HUES48 (cell line): ENCODE data around the gene ANAPC1.
A peak's percentile ranks its signal among the peaks of the same experiment; 100 is the strongest.

Source experiments
- H3K27ac ChIP-seq: one replicate; pipeline ENCODE4 v1.7.0; 2013; ENCODE audit warnings: low read depth, low read length, inconsistent platforms
- H3K27me3 ChIP-seq: 2 replicates; pipeline ENCODE4 v1.6.1; 2013; ENCODE audit warnings: mild to moderate bottlenecking, low read length; ENCODE audit not compliant: control insufficient read depth, insufficient read depth
- H3K36me3 ChIP-seq: 2 replicates; pipeline ENCODE4 v1.6.1; 2013; ENCODE audit warnings: low read length; ENCODE audit not compliant: control insufficient read depth, insufficient read depth
- H3K4me1 ChIP-seq: 2 replicates; pipeline ENCODE4 v1.6.1; 2013; ENCODE audit warnings: mild to moderate bottlenecking, low read length; ENCODE audit not compliant: control insufficient read depth, insufficient read depth
- H3K4me3 ChIP-seq: 2 replicates; pipeline ENCODE4 v1.5.1; 2013; ENCODE audit warnings: mild to moderate bottlenecking, low read depth, low read length
- H3K9ac ChIP-seq: 2 replicates; pipeline ENCODE4 v1.6.1; 2013; ENCODE audit warnings: mild to moderate bottlenecking, low read depth, low read length, moderate library complexity
- H3K9me3 ChIP-seq: 2 replicates; pipeline ENCODE4 v1.6.1; 2013; ENCODE audit warnings: low read length; ENCODE audit not compliant: control insufficient read depth, insufficient read depth

ANAPC1 gene, protein sequence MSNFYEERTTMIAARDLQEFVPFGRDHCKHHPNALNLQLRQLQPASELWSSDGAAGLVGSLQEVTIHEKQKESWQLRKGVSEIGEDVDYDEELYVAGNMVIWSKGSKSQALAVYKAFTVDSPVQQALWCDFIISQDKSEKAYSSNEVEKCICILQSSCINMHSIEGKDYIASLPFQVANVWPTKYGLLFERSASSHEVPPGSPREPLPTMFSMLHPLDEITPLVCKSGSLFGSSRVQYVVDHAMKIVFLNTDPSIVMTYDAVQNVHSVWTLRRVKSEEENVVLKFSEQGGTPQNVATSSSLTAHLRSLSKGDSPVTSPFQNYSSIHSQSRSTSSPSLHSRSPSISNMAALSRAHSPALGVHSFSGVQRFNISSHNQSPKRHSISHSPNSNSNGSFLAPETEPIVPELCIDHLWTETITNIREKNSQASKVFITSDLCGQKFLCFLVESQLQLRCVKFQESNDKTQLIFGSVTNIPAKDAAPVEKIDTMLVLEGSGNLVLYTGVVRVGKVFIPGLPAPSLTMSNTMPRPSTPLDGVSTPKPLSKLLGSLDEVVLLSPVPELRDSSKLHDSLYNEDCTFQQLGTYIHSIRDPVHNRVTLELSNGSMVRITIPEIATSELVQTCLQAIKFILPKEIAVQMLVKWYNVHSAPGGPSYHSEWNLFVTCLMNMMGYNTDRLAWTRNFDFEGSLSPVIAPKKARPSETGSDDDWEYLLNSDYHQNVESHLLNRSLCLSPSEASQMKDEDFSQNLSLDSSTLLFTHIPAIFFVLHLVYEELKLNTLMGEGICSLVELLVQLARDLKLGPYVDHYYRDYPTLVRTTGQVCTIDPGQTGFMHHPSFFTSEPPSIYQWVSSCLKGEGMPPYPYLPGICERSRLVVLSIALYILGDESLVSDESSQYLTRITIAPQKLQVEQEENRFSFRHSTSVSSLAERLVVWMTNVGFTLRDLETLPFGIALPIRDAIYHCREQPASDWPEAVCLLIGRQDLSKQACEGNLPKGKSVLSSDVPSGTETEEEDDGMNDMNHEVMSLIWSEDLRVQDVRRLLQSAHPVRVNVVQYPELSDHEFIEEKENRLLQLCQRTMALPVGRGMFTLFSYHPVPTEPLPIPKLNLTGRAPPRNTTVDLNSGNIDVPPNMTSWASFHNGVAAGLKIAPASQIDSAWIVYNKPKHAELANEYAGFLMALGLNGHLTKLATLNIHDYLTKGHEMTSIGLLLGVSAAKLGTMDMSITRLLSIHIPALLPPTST (N-terminal part only)

DNA sequence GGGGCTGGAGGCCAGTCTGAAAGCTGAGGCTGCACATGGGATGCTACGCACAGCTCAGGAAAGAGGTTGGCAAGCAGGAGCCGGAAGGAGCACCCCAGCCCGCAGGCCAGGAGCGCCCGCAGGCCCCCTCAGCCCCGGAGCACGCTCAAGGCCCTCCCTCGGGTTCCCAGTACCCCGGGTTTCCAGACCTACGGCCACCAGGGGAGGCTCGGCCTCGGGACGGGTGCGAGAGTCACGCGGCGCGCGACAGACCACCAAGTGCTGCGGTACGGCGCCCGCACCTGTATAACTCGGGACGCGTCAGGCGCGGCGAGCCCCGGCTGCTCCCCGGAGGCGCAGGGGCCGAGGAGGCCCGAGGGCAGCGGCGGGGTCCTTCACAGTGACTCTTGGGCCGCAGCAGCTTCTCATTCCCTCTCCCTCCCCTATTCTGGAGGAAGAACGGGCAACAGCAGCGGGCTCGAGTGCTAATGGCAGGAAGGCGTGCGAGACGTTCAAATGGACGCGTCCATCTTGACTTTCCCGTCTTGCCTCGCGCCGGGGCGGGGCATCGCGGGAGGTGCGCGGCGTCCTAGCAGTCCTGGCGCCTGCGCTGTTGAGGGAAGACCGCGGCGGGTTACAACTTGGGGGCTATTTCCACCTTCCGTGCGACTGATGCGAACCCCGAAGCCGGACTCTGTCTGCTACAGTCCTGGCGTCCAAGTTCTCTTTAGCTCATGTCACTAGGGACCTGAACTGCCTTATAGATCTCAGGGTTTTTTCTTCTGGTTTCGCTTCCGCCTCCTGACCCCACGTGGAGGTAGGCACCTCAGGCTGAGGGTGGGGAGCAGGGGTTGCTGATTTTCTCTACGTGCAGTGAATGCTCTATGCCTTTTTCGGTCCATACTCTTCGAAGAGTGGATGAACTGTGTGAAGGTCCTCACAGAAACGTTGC lies at the start of gene ANAPC1:
TSS of gene ANAPC1 (minus strand) at position 533 of the 931 bp plus-strand sequence. CDS start 3,368 bp downstream, outside the sequence.
- Histone ChIP-seq H3K4me1 (no peaks in the 10 kb centered on the region), H3K27ac (peak within 1 kb of the TSS; percentile 98), H3K27me3 (no peaks in the 10 kb centered on the region), H3K36me3 (peaks cover 14% of the 10 kb centered on the region), H3K9me3 (no peaks in the 10 kb centered on the region), H3K4me3 (peak within 1 kb of the TSS; percentile 98), H3K9ac (peak within 1 kb of the TSS; percentile 99)

GRCh38 chr2:111932841-111933291 lies 48.9 kb upstream of the ANAPC1 start:
- Histone ChIP-seq H3K9me3 (no peaks in the 10 kb centered on the region), H3K9ac (no peak overlapping the region), H3K27me3 (no peaks in the 10 kb centered on the region), H3K27ac (no peak overlapping the region), H3K4me1 (0 out of 2 replicates have a peak, but pooled peaks cover 4% of the 10 kb centered on the region), H3K36me3 (peaks cover 4% of the 10 kb centered on the region; the same call in 1 of the 2 replicates), H3K4me3 (no peak overlapping the region)

DNA sequence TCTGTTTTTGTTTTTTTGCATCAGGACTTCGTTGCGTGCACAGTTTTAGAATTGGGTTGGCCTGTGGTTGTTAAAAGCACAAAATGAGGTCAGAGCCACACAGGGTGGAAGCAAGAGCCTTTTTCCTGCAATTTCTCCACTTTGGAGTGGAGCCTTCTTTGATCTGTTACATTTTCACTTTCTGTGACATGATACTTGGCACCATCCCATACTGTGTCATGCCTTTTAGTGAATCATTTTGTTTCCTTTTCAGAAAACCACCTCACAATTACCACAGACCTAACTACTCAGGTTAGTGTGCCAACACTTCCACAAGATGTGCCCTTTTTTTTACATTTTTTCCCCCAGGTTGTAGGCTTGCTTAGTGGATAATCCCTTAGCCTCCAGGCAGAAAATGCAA lies 46.9 kb upstream of the ANAPC1 start:
- Histone ChIP-seq H3K4me1 (0 out of 2 replicates have a peak, but pooled peaks cover 4% of the 10 kb centered on the region), H3K9ac (no peak overlapping the region), H3K9me3 (no peaks in the 10 kb centered on the region), H3K27ac (no peak overlapping the region), H3K36me3 (peaks cover 4% of the 10 kb centered on the region; the same call in 1 of the 2 replicates), H3K27me3 (no peaks in the 10 kb centered on the region), H3K4me3 (no peak overlapping the region)

DNA sequence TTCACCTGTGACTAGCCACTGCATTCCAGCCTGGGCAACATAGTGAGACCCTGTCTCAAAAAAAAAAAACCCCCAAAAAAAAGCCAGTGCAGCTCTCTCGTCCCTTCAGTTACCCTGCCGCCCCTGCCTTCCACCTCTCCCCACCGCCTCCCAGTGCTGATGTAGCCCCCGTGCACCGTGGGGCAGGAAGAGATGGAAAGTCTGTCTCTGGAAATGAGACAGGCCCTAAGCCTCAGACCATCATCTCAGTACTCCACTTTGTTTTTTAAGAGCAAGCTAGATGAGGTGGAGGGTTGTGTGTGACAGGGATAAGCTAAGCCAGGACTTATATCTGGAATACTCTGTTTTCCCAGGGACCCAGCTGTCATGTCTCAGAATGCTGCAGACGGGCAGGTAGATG lies 46.4 kb upstream of the ANAPC1 start:
- Histone ChIP-seq H3K4me1 (0 out of 2 replicates have a peak, but pooled peaks cover 4% of the 10 kb centered on the region), H3K9ac (no peak overlapping the region), H3K4me3 (no peak overlapping the region), H3K36me3 (peaks cover 4% of the 10 kb centered on the region; the same call in 1 of the 2 replicates), H3K9me3 (no peaks in the 10 kb centered on the region), H3K27ac (no peak overlapping the region), H3K27me3 (no peaks in the 10 kb centered on the region)

- Histone ChIP-seq H3K9ac (no peak overlapping the region), H3K36me3 (peaks cover 4% of the 10 kb centered on the region; the same call in 1 of the 2 replicates), H3K4me3 (no peak overlapping the region), H3K9me3 (no peaks in the 10 kb centered on the region), H3K27me3 (no peaks in the 10 kb centered on the region), H3K27ac (no peak overlapping the region), H3K4me1 (0 out of 2 replicates have a peak, but pooled peaks cover 4% of the 10 kb centered on the region)
Observed at GRCh38 chr2:111927723-111928122, 43.7 kb upstream of the ANAPC1 start.

DNA sequence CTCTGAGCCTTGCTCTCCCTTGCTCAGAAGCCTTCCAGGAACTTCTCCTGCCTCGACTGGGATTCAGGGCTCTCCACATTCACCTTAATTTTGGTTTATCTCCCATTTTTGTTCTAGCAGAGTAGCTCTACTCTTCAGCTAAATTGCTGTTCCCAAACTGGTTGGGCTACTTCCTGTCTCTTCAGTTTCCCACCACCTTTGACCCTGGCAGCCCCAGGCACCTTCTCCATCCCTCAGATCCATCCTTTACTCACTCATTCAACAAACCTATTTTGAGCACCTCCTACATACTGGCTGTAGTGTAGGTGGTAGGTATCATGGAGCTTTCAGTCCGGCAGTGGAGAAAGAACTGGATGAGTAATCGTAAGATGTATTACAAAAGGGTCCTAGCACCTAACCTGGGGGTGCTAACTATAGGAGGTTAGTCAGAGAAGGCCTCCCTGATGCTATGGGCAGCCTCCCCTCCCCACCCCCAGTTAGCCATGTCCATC lies 40.7 kb upstream of the ANAPC1 start:
- Histone ChIP-seq H3K36me3 (peaks cover 4% of the 10 kb centered on the region; the same call in 1 of the 2 replicates), H3K9me3 (no peaks in the 10 kb centered on the region)

GRCh38 chr2:111923276-111923804 lies 39.3 kb upstream of the ANAPC1 start:
- Histone ChIP-seq H3K27ac (no peak overlapping the region), H3K9ac (no peak overlapping the region), H3K9me3 (no peaks in the 10 kb centered on the region), H3K4me3 (no peak overlapping the region), H3K27me3 (no peaks in the 10 kb centered on the region), H3K36me3 (no peaks in the 10 kb centered on the region), H3K4me1 (no peaks in the 10 kb centered on the region)

More for the DNA sequence above, 40.7 kb upstream of the ANAPC1 start:
- H3K4me3 ChIP-seq = no peak overlapping the region
- no peak overlapping the region for H3K27ac ChIP-seq
- no peaks in the 10 kb centered on the region for H3K4me1 ChIP-seq
- H3K27me3 ChIP-seq = no peaks in the 10 kb centered on the region
- no peak overlapping the region for H3K9ac ChIP-seq

- Histone ChIP-seq H3K27ac (no peak overlapping the region), H3K27me3 (no peaks in the 10 kb centered on the region), H3K9ac (no peak overlapping the region), H3K4me3 (no peak overlapping the region), H3K9me3 (no peaks in the 10 kb centered on the region), H3K4me1 (no peaks in the 10 kb centered on the region), H3K36me3 (no peaks in the 10 kb centered on the region)
Observed at GRCh38 chr2:111919794-111920608, 36.0 kb upstream of the ANAPC1 start.

DNA sequence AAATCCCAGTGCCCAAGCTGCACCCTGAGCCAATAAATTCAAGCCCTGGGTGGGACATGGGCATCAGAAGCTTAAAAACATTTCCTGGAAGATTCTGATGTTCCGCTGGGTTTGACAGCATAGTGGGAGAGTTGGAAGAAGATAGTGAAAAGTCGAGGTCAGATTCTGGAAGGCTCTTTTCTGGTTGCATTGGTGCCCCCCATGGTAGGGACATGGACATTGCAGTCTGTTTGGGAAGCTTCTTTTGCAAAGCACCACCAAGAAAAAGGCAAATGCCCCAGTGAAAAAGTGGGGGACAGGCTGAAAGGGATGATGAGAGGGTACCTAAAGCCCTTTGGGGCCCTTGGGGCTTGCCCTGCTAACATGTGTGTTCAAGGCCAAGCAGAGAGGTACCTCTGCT lies 35.4 kb upstream of the ANAPC1 start:
- H3K4me3 ChIP-seq = no peak overlapping the region
- no peaks in the 10 kb centered on the region for H3K4me1 ChIP-seq
- H3K27ac ChIP-seq = no peak overlapping the region
- H3K9ac ChIP-seq = no peak overlapping the region
- H3K36me3 ChIP-seq = no peaks in the 10 kb centered on the region
- no peaks in the 10 kb centered on the region for H3K9me3 ChIP-seq
- H3K27me3 ChIP-seq = no peaks in the 10 kb centered on the region
